ENCODE measurements around the gene PTPRO. TPM values are rescaled to one million over a fixed set of nuclear protein-coding genes. Genes with fewer than 3 reads are reported as not detected.

The PTPRO gene
- total RNA-seq, 1 donor from 2014 or later, result 0.75 TPM

DNA sequence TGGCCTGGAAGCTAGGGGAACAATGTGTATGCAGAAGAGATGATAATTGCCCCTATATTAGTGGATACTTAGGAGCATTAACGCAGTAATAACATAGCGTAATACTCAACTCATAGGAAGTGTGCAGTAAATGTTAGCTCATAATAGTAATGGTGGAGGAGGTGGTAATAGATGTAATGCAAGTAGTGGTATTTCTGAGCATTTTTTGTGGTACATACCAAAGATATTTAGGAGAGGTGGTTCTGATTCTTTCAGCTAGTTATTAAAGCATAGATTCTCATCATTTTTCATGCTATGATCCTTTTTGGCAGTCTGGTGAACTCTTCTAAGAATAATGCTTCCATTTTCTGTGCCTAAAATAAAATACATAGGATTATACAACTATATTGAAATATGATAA, 233.1 kb downstream of the PTPRO start:
- peaks cover 27% of the 10 kb centered on the region for H3K4me1 Mint-ChIP-seq (ENCODE audit: unreplicated experiment)

DNA sequence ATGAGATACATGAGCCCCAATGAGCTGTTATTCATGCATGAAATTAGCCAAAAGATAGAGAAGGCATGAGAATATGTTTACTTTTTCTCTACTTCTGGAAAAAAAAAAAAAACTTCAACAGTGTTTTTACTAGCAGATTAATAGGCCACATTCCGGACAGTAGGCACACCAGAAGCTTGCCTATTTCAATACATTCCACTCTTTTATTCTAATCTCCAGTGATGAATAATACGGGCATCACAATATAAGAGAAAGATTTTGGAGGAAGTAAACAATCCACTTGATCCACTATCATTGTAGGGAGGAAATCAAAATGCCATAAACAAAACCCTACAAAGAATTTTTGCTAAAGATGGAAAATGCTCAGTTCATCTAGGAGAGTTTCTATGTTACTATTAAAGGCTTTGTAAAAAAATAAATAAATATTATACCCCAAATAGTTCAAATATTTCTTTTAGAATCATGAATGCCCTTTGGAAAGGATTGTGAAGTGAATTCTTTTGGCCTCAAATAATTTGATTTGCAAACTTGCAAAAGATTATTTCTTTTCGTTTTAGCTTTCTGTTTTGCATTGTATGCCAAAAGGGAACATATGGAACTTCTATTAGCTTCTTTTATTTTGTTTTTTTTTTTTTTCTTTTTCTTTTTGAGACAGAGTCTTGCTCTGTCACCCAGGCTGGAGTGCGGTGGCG, 234.2 kb downstream of the PTPRO start:
- TF ChIP-seq, protein P1, sequence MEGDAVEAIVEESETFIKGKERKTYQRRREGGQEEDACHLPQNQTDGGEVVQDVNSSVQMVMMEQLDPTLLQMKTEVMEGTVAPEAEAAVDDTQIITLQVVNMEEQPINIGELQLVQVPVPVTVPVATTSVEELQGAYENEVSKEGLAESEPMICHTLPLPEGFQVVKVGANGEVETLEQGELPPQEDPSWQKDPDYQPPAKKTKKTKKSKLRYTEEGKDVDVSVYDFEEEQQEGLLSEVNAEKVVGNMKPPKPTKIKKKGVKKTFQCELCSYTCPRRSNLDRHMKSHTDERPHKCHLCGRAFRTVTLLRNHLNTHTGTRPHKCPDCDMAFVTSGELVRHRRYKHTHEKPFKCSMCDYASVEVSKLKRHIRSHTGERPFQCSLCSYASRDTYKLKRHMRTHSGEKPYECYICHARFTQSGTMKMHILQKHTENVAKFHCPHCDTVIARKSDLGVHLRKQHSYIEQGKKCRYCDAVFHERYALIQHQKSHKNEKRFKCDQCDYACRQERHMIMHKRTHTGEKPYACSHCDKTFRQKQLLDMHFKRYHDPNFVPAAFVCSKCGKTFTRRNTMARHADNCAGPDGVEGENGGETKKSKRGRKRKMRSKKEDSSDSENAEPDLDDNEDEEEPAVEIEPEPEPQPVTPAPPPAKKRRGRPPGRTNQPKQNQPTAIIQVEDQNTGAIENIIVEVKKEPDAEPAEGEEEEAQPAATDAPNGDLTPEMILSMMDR (IDR thresholded peaks at IDR 0.05), result no peak
- no peaks in the 10 kb centered on the region for H3K9me3 Mint-ChIP-seq (ENCODE audit: unreplicated experiment)
- peak overlapping the region; percentile 70 for H3K27ac Mint-ChIP-seq (ENCODE audit: unreplicated experiment)
- peak overlapping the region; percentile 24 for H3K4me3 Mint-ChIP-seq (ENCODE audit: unreplicated experiment)
- H3K36me3 Mint-ChIP-seq (ENCODE audit: unreplicated experiment), result no peaks in the 10 kb centered on the region
- peaks cover 31% of the 10 kb centered on the region for H3K4me1 Mint-ChIP-seq (ENCODE audit: unreplicated experiment)
- no peaks in the 10 kb centered on the region for H3K27me3 Mint-ChIP-seq (ENCODE audit: unreplicated experiment)
- no peak for DNase-seq (ENCODE audit: extremely low spot score, unreplicated experiment)

More for the DNA sequence above, 233.1 kb downstream of the PTPRO start:
- TF ChIP-seq, protein P1 (IDR thresholded peaks at IDR 0.05), result no peak
- H3K27ac Mint-ChIP-seq (ENCODE audit: unreplicated experiment), result peak overlapping the region; percentile 35
- no peaks in the 10 kb centered on the region for H3K36me3 Mint-ChIP-seq (ENCODE audit: unreplicated experiment)
- H3K9me3 Mint-ChIP-seq (ENCODE audit: unreplicated experiment), result no peaks in the 10 kb centered on the region
- no peak overlapping the region for H3K4me3 Mint-ChIP-seq (ENCODE audit: unreplicated experiment)
- no peaks in the 10 kb centered on the region for H3K27me3 Mint-ChIP-seq (ENCODE audit: unreplicated experiment)
- no peak for DNase-seq (ENCODE audit: extremely low spot score, unreplicated experiment)

DNA sequence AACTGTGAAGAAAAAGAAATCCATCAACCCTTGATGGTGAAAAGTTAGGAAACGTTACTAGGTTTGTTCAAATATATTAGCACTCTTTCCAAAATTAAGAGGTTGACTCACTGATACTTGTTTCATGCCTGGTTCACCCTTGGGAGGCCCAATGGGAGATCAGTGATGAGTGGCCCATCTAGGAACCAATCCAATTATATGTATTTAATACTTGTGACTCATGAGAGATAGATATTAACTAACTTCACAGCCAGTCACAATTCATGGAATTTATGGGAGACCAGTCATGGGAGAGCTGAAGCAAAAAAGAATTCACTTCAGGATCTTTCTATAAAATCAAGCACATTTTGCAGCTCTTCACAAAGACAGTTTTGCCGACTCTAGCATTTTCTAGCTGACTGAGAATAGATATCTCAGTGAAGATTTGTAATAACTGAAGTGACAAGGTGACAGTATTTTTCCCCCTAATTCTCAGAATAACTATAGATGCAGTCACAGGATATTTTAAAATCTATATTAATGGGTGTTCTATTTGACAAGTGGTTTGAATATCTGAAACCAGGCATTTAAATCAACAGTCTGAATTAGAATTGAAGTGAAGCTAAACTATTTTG, 236.7 kb downstream of the PTPRO start:
- H3K36me3 Mint-ChIP-seq (ENCODE audit: unreplicated experiment), result no peaks in the 10 kb centered on the region
- no peaks in the 10 kb centered on the region for H3K9me3 Mint-ChIP-seq (ENCODE audit: unreplicated experiment)
- H3K4me1 Mint-ChIP-seq (ENCODE audit: unreplicated experiment), result peaks cover 36% of the 10 kb centered on the region
- TF ChIP-seq, protein P1 (IDR thresholded peaks at IDR 0.05), result no peak
- H3K4me3 Mint-ChIP-seq (ENCODE audit: unreplicated experiment), result no peak overlapping the region
- no peak overlapping the region for H3K27ac Mint-ChIP-seq (ENCODE audit: unreplicated experiment)
- no peaks in the 10 kb centered on the region for H3K27me3 Mint-ChIP-seq (ENCODE audit: unreplicated experiment)
- DNase-seq (ENCODE audit: extremely low spot score, unreplicated experiment), result no peak

DNA sequence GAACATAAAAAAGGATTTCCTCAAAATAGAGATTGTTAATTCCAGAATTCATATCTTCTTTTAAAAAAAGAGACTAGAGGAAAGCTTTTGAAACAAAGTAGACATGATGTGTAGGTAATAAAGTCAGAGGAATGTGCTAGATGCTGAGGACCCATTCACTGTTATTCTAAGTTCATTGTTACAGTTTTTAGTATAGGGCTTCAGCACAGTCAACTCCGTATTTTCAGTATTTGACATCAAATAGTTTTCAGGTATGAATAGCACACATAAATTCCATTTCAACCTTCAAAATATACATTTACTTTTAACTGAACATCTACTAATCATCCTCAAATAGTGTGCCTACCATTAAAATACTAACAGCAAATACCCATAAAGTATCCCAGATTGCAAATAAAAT, 239.1 kb downstream of the PTPRO start:
- H3K27ac Mint-ChIP-seq (ENCODE audit: unreplicated experiment), result no peak overlapping the region
- H3K36me3 Mint-ChIP-seq (ENCODE audit: unreplicated experiment), result no peaks in the 10 kb centered on the region
- H3K4me1 Mint-ChIP-seq (ENCODE audit: unreplicated experiment), result peaks cover 22% of the 10 kb centered on the region
- TF ChIP-seq, protein P1 (IDR thresholded peaks at IDR 0.05), result no peak
- no peaks in the 10 kb centered on the region for H3K9me3 Mint-ChIP-seq (ENCODE audit: unreplicated experiment)
- no peaks in the 10 kb centered on the region for H3K27me3 Mint-ChIP-seq (ENCODE audit: unreplicated experiment)
- H3K4me3 Mint-ChIP-seq (ENCODE audit: unreplicated experiment), result no peak overlapping the region
- no peak for DNase-seq (ENCODE audit: extremely low spot score, unreplicated experiment)

DNA sequence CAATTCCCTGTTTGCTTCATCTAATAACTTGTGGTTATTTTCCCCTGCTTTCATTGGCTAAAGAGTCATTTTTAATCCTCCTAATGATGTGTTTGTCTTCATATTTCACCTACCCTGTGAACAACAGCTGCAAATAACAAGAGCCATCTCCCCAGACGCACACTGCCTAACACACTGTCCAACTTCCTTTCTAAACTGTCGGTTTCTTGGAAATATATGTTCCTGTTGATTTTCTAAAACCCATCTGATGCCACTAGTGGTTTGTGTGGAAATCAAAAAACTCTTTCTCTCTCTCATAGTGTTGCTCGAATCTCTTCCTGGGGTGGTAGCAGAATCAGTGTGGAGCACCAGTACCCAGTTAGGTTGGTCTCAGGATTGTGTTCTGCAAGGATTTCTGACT, 240.0 kb downstream of the PTPRO start:
- Mint-ChIP-seq H3K9me3 (ENCODE audit: unreplicated experiment) (no peaks in the 10 kb centered on the region), H3K27ac (ENCODE audit: unreplicated experiment) (no peak overlapping the region), H3K27me3 (ENCODE audit: unreplicated experiment) (peaks cover 2% of the 10 kb centered on the region), H3K36me3 (ENCODE audit: unreplicated experiment) (no peaks in the 10 kb centered on the region), H3K4me3 (ENCODE audit: unreplicated experiment) (no peak overlapping the region), H3K4me1 (ENCODE audit: unreplicated experiment) (peaks cover 16% of the 10 kb centered on the region)
- DNase-seq (ENCODE audit: extremely low spot score, unreplicated experiment), result no peak
- TF ChIP-seq, protein P1 (IDR thresholded peaks at IDR 0.05), result no peak

Measured in osteocyte (in vitro differentiated cells).